Activated CD4-positive, alpha-beta T cell treated with anti-CD3 and anti-CD28 coated beads for 1 hour (primary cell): ENCODE measurements around the gene HOXB6.

ENCODE experiments used
- DNase-seq: peaks from one replicate; pipeline ENCODE4 v3.0.0-alpha.2; 2020

HOXB6 gene

DNA sequence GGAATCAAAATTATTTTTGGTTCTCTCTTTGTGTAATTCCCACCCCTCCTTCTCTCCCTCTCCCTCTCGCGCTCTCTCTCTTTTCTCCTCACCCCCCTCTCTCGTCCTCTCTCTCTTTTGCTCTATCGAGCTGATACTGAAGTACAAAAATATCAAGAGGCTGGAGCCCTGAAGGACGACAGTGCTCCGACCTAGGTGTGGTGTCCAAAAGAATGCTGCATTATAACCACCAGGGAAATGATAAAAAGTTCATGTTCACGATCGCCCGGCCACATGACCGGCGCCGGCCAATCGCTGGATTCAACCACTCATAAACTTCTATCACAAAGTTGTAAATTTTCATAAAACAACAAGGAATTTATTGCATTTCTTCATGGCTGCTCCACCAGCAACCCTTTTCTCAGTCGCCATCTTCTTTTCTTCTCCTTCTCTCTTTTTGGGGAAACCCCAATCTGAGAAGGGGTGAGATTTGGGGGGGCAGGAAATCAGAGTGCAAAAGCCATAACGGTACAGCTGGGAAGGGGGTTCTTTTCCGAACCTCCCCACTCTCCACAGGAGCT, at the start of gene HOXB6:
TSS of gene HOXB6 (minus strand) at position 217 of the 560 bp plus-strand sequence. CDS start 6,836 bp downstream, outside the sequence.
- no peak for DNase-seq

DNA sequence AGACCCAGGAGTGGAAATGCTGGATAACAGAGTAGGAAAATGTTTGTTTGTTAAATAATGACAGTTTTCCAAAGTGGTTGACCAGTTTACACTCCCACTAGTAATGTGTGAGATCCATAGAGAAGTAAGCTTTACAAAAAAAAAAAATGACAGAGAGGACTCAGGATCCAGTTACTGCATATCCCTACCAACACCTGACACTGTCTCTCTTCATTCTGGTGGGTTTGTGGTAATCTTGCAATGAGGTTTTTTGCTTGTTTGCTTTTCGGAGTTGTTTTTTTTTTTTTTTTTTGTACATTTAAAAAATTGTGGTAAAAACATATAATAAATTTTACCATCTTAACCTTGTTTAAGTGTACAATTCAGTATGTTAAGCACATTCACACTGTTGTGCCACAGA, 45.0 kb upstream of the HOXB6 start:
- DNase-seq, result no peak

DNA sequence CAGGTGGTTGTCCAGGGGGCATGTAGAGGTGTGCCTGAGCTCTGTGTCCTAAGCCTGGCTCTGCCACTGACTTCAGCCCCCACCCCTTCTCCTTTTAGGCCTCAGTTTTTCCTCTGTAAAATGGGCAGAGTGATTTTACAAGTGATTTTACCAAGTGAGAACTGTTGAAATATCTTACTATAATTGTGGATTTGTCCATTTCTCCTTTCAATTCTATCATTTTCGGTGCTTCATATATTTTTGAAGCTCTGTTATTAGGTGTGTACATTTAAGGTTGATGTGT, 43.1 kb upstream of the HOXB6 start:
- DNase-seq, result no peak

DNA sequence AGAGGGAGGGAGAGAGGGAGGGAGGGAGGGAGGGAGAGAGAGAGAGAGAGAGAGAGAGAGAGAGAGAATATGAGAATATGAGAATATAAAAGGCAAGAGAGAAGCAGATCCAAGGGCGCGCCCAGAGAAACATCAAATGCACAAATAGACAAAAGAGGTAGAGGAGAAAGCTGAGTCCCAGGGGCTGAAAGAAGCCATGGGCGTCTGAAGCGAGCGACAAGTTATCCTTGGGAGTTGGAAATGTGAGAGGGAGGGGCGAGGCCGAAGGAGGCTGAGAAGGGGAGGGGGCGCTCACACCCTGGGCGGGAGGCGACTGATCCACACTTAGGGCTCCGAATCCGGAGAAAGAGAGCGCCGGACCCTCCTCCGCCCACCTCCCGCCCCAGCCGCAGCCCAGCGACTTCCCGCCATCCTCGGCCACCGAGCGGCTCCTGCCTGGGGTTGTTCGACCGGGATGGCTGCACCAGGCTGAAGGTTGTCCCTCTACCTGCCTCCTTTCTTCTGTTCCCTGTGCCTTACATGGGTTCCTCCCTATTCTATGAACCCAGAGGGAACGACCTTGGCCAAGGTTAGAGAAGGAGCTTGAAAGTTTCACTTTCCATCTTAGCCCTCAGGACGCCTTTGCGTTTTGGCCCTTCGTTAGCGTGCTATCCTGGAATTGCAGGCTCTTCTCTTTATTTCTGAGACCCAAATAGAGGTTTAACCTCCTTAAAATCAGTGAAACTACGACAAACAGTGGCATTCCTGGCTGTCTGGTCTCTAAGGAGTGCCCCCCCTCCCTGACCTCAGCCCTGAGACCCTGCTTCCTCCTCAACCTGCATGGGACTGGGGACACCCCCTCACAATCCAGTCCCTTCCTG, 42.5 kb upstream of the HOXB6 start:
- DNase-seq, result no peak

DNA sequence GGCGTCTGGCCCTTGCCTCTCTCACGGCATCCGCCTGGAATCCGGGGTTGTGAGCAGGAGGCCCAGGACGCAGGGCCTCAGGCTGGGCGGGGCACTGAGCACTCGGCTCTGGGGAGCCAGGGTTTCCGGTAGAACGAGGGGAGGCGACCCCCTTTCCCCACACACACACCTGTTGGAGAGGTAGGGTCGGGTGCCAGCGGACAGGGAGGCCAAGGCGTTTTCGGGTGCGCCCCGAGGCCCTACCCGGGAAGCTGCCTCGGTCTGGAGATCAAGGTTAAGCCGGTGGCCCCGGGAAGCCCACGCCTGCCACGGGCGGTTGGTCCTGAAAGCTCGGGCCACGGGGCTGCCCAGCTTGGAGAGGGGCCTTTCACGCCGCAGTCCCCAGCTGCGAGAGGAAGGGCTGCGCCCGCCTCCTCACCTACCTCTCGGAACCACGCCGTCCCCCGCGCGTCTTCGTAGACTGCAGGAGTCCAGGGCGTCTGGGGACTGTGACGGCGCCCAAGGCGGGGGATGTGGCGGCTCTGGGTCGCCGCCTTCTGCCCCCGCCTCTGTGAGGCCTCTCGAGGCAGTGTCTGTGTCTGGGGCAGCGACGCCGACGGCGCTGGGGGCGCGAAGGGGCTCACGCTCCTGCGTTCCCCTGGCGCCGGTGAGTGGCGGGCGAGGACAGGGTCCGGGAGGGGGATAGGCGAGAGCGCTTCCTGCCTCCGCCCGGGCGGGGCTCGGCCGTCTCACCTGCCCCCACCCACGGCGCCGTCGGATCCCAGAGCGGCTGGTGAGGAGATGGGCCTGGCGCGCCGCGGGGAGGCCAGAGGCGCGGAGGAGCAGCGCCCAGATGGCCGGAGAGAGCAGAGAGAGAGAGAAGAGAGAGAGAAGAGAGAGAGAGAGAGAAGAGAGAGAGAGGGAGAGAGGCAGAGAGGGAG, 41.7 kb upstream of the HOXB6 start:
- no peak for DNase-seq

DNA sequence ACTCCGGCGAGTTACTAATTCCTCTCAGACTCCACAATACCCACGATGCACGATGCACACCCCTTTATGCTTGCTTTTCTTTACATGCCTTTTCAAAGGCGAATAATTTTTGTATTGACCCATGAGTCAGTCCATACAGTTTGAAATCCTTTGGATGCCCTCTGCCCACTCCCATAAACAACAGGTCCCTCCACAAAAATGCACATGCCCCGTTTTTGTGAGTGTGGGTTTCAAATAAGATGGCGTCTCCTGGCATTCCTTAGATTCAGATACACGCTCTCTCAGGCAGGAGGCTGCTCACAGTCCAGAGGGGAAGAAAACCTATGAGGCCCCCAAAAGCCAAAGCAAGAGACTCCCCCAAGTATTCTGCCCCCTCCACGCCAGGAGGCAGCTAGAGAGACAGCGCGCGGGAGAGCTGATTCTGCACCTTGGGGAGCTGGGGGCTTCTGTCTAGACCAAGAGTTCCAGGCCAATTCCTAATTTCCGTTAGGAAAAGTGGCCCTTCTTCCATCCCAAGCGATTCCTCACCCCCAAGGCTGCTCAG, 40.9 kb upstream of the HOXB6 start:
- no peak for DNase-seq

DNA sequence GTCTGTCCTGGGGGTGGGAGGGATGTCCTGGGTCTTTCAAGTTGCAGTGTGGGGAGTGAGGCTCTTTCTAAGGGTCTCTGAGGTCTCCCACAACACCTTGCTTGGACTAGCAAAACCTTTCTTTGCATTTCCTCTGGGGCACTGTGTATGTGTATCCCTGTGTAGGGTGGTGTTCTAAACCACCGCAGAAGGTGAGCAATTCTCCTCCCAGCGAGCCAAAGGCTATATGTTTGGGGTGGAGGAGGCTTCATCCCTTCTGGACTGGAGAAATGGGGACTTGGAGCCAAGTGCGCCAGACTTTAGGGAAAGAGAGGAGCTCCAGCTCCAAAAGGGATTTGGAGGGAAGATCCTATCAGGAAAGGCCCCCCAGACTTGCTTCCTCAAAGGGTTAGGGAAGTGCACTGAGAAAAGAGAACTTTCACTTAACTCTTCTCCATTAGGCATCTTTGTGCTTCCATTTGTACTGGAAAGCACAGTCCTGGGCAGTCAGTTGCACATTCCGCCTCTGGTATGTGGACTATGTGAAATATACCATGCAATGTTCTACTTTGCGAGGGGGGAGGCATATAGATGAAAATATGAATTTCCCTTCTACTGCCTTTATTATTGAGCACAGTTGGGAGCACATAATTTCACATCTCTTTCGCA, 40.2 kb upstream of the HOXB6 start:
- no peak for DNase-seq

DNA sequence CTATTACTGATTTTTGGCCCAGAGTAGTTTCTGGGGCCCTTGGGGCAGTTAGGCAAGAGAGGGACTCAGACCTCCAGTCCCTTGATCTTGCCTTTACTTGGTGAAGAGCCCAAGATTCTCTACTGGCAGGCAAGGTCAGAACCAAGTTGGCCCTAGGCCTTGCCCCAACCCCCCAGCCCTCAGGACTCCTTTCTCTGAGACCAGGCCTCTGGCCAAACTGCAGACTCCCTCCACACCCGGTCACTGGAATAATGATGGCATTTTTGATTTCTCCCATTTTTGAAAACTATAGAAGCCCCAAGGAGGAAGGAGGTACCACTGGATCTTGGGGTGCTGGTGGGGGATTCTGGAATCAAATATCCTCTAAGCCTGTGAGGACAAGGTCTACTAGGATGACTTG, 39.4 kb upstream of the HOXB6 start:
- DNase-seq, result no peak

DNA sequence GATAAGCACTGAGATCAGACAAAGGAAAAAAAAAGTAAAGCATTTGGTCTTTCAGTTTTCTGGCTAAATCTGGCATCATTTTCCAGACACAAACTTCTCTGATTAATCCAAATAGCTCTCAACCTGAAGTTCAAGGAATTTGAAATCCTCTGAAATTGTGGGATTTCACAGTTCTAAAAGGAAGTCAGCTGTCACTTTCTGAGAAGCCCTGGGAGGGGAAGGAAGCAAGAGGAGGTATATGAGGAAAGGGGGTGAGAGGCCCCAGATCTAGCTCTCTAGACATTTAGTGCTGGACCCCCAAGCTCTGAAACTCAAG, 38.9 kb upstream of the HOXB6 start:
- DNase-seq, result no peak

DNA sequence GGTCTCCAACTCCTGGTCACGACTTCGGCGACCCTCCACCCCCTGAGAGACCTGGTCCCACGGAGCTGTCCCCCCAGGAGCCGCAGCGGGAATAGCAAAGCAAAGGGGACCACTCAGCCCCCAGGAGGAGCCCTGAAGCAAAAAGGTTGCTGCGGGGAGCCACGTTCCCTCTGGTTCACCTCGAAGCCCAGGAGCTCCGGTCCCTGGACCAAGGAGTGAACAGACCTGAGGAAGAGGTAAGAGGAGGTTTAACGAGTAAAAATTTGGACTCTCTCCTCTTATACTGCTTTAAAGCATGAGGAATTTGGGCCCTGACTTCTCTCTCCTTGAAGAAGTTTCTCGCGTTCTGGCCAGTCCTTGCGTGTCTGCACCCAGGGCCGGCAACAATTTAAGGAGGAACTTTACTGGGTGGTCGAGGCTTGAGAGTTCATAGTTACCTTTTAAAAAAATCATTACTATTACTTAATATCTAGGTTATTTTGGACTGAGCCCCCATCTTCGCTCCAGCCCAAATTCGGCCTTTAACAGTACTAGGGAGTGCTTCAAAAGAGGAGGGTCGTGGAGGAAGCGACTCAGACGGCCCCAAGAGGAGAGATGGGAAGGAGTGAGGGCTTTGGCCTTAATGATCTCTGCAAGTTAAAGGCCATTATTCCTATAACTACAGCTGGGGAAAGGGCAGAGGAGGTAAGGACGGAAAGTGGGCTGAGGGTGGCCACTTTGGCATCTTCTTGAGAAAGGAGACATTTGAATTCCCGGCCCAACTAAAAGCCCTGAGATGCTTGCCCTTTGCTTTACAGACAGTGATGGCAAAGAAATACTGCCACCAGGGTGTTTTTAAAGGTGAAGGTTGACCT, 38.3 kb upstream of the HOXB6 start:
- no peak for DNase-seq

DNA sequence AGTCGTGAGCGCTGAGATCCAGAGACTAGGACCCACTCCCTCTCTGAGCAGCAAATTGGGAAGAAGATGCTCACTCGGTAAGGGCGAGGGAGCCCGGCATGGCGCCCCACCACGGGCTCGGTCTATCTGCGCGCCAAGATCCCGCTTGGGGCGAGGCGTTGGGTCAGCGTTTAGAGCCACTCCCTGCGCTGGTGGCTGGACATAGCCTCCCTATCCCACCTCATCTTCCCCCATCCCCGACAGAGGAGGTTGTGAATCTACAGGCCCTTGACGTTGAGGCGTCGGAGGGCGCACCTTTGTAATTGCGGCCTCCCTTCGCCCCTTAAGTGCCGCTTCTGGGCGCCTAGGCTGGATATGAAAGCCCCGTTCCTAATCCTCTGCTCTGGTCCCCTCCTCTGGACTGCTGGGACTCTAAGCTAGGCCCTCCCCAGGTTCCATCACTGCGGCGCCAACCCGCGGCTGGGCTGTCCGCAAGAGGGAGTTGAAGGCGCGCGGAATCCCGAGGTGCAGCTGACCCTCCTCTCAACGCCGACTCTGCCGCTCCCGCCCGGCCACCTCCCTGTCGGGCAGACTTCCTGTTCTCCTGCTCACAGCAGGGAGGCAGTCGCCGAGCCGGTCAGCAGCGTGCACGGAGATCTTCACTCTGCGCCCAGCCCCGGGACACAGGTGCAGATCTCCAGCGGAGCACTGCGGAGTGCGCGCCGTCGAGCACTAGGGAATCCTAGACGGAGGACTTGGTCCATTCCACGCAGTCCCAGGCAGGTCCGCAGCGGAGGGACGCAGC, 37.5 kb upstream of the HOXB6 start:
- no peak for DNase-seq

DNA sequence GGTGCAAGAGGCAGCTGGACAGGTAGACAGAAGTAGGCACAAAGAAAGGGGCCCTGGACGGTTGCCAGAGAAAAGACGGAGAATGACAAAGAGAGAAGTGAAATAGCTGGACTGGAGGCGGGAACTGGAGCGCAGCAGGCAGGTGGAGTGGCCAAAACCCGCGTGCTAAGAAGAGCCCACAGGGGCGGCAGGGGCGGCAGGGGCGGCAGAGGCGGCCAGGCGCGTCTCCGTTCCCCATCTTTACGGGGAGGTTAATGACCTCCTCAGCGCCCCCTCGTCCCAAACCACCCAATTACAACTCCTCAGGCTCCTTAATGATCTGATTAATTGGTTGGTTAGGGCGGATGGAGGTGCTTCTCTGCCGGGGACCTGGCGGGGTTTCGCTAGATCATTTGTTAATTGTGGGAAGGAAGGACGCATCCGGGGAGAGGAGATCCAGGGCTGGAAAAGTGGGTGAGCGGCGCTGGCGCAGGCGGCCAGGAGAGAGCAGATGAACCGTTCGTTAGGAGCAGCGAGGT, 36.8 kb upstream of the HOXB6 start:
- DNase-seq, result no peak

DNA sequence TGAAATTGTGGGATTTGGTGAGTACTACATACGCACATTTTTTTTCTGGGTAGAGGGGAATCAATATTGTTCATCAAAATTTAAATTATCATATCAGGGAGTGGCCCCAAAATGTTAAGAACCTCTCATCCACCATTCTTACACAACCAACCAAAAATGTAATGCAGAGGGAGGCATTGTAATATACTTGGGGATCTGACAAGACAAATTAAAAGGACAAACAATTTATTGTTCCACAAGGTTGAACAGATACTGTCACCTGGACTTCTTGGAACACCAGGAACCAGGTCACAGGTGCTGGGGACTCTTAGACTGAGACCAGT, 36.0 kb upstream of the HOXB6 start:
- DNase-seq, result no peak

DNA sequence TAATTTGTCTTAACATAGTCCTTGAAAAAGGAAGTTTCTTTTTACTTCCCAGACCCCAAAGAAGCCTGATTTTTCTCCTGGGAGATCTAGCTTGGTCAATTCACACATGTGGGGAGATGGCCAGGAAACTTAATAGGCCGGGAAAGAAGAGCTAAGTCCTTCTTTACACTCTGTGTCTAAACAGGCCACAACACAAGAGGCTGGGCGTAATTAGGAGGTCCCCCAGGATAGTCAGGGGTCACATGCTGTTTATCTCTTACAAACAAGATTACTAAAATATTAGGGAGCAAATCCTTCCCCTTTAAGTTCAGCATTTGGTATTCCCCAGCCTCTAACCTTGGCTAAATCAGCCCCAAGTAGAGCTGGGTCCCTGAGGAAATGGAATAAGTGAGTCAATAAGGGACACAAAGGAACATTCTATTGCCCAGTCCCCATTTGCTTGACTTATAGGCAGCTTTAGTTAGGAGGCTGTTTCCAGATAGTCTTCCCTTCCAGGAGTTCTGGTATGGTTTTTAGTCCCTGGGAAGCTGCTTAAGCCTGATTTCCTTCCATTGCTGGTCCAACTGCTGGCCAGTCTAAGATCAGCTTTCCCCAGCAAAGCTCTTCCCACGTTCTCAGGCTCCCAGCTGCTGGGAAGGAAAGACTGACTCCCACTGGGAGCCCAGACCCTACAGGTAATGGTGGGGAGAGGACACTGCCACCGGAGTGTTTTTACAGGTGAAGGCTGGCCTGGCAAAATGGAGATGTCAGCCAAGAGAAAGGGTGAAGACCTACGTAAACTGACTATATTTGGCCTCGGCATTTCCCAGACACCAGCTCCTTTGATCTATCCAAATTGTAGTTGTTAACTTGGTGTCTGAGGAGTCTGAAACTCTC, 35.4 kb upstream of the HOXB6 start:
- no peak for DNase-seq

DNA sequence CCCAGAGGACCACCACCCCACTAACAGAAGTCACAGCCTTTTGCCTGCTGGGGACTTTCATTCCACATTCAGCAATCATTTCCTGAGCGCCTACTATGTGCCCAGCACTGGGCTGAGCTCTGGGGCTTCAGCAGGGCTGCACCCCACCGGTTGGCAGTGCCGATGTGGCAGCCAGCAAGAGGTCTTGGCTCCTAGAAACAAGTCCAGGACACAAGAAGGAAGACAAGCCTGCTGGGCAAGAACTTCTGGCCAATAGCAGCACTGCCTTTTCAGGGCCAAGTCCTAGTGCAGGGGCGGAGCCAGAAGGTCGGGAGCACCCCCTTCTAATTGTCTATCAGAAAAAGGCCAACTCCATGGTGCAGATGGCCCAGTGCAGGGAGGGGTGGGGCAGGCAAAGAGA, 34.4 kb upstream of the HOXB6 start:
- DNase-seq, result no peak

DNA sequence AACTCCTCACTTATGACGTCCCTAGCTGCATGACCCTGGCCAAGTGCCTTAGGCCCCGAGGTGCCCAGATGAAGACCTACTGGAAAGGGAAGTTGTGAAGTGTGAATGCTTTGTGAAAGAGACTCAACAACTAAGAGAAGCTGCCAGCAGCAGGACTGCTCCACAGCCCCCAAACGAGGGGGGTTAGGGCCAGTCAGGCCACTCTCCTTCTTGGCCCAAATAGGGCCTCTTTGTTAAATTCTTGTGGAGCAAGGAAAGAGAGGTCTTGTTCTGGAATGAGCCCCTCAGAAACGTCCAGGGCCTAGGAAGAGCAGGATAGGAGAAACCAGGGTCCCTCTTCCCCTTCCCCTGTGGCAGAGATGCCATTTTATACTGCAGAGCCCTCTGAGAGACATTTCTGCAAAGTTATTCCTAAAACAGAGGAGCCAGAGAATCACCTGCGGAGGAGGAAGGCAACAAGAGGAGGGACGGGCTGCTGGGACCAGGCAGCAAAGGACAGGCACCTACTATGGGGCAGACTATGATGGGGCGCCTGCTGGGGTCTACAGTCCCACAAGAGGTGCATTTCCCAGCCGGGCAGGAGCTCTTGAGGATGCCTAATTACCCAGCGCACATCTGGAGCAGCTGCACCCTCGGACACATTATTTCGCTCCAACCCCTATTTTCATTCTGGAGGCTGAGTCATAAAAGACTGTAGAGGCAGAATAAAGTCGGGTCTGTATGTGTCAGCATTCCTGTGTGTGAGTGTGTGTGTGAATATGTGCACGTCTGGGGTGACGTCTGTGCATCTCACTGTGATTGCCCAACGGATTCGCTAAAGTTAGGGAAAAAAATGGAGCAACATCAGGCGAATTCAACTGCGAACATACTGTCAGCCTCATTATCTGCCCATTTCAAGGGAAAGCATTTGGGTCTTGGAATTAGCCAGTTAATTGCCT, 32.8 kb upstream of the HOXB6 start:
- DNase-seq, result no peak

DNA sequence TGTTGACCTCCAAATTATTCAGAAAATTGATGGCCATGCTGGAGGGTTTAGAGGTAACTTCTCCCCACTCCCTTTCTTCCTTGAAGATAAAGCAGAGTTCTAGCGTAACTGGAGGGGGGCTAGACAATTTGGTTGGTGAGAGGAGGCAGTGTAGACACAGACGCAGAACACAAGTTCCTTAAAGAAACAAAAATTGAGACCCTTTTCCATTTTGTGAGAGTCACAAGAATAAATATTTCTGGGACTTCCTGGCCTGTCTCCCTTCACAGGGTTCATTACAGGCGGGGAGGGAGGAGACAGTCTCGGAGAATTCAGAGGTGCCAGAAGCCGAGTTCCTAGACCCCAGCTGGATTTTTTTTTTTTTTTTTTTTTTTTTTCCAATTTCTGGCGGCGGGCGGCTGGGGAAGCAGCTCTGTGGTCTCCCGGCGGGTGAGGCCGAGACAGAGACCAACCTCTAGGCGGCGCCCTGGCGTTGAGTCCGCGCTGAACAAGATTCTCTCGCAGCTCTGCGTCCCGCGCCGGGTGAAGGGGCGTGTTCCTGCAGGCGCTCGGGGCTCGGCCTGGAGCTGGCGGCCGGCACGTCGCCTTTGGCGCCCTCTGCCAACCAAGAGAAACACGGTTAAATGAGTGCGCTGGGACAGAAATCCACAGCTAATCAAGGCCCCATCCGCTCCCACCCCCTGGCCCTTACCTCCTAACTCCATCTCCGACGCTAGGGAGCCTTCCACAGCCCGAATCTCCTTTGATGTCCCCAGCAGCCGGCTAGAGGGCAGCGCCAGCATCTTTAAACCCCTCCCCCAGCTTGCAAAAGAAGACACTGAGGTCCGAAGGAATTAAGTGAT, 31.6 kb upstream of the HOXB6 start:
- DNase-seq, result no peak
